IMR-90 (cell line): Measurements from ENCODE around the gene APPBP2. TPM values are rescaled to one million over a fixed set of nuclear protein-coding genes. Genes with fewer than 3 reads are reported as not detected.

Experiments
- ATAC-seq: fragments of 200-7000 bp; cut with Tn5 transposase; 2 replicates; pipeline ENCODE4 v1.9.1; 2020; ENCODE audit warnings: low read depth, mild to moderate bottlenecking, moderate library complexity
- BruUV-seq: library from RNA; stranded (reverse); fragments of 400-500 nt; replicated peaks from 2 replicates; lab custom pipeline; 2021; lab: Mats Ljungman, UMichigan
- CTCF ChIA-PET: fragments of 300-600 bp; formaldehyde crosslinking; extraction: SDS; loops from one replicate; lab custom pipeline; 2021; ENCODE audit warnings: antibody characterized with exemption; lab: Yijun Ruan, JAX
- POLR2A ChIA-PET: fragments of 300-600 bp; sonication (Branson Sonifier 250); formaldehyde crosslinking; loops from one replicate; lab custom pipeline; 2022; ENCODE audit warnings: antibody characterized with exemption; ENCODE audit not compliant: unreplicated experiment; lab: Charles Lee
- DNase-seq: peaks from one replicate; pipeline ENCODE4 v3.0.0; 2013
- H2AFZ ChIP-seq: replicated peaks from 2 replicates; pipeline ENCODE3; 2013; ENCODE audit warnings: low read length, mild to moderate bottlenecking; ENCODE audit not compliant: poor library complexity
- H2AK5ac ChIP-seq: 2 replicates; pipeline ENCODE4 v1.6.1; 2013; ENCODE audit warnings: low read depth, low read length, inconsistent platforms
- H2AK9ac ChIP-seq: replicated peaks from 2 replicates; pipeline ENCODE3; 2013; ENCODE audit warnings: mild to moderate bottlenecking, low read depth, low read length, moderate library complexity; ENCODE audit not compliant: poor library complexity
- H2BK120ac ChIP-seq: 2 replicates; pipeline ENCODE4 v1.6.1; 2013; ENCODE audit warnings: low read depth, low read length, inconsistent platforms
- H2BK15ac ChIP-seq: 3 replicates; pipeline ENCODE4 v1.6.1; 2013; ENCODE audit warnings: low read depth, low read length, inconsistent platforms
- H2BK20ac ChIP-seq: 2 replicates; pipeline ENCODE4 v1.6.1; 2013; ENCODE audit warnings: low read depth, mild to moderate bottlenecking, inconsistent platforms, low read length, moderate library complexity
- H2BK5ac ChIP-seq: 2 replicates; pipeline ENCODE4 v1.6.1; 2013; ENCODE audit warnings: mild to moderate bottlenecking, low read depth, low read length, inconsistent platforms; ENCODE audit not compliant: poor library complexity, severe bottlenecking
- H3K14ac ChIP-seq: replicated peaks from 2 replicates; pipeline ENCODE4 v1.6.1; 2013; ENCODE audit warnings: low read depth, low read length, inconsistent platforms
- H3K18ac ChIP-seq: 2 replicates; pipeline ENCODE4 v1.6.1; 2013; ENCODE audit warnings: low read depth, low read length, control low read depth
- H3K23ac ChIP-seq: 2 replicates; pipeline ENCODE4 v1.6.1; 2013; ENCODE audit warnings: low read depth, low read length, inconsistent platforms
- H3K27ac ChIP-seq: 2 replicates; pipeline ENCODE4 v1.5.1; 2013; ENCODE audit warnings: mild to moderate bottlenecking, control low read depth, low read length; ENCODE audit not compliant: insufficient read depth
- H3K27me3 ChIP-seq: 2 replicates; pipeline ENCODE4 v1.6.1; 2013; ENCODE audit warnings: low read length; ENCODE audit not compliant: control insufficient read depth, insufficient read depth
- H3K36me3 ChIP-seq: 2 replicates; pipeline ENCODE4 v1.6.1; 2013; ENCODE audit warnings: low read length, mixed read lengths; ENCODE audit not compliant: control insufficient read depth, insufficient read depth
- H3K4ac ChIP-seq: 2 replicates; pipeline ENCODE4 v1.6.1; 2013; ENCODE audit warnings: low read depth, low read length, inconsistent platforms
- H3K4me1 ChIP-seq: 2 replicates; pipeline ENCODE4 v1.6.1; 2013; ENCODE audit warnings: low read length, mixed read lengths; ENCODE audit not compliant: control insufficient read depth, insufficient read depth
- H3K4me2 ChIP-seq: 2 replicates; pipeline ENCODE4 v1.6.1; 2013; ENCODE audit warnings: low read depth, mild to moderate bottlenecking, control low read depth, low read length, moderate library complexity
- H3K4me3 ChIP-seq: 2 replicates; pipeline ENCODE4 v1.5.1; 2013; ENCODE audit warnings: low read depth, mild to moderate bottlenecking, control low read depth, low read length, moderate library complexity; ENCODE audit not compliant: insufficient read depth
- H3K56ac ChIP-seq: 2 replicates; pipeline ENCODE4 v1.6.1; 2013; ENCODE audit warnings: low read length, inconsistent platforms; ENCODE audit not compliant: insufficient read depth; ENCODE audit errors: extremely low read depth
- H3K79me1 ChIP-seq, 2 experiments: 2 replicates each; pipeline ENCODE4 v1.6.1; 2013; ENCODE audit warnings: low read length in 2 of 2, inconsistent platforms in 1 of 2, low read depth in 1 of 2
- H3K9ac ChIP-seq: 2 replicates; pipeline ENCODE4 v1.6.1; 2013; ENCODE audit warnings: low read depth, low read length, control low read depth
- H3K9me1 ChIP-seq: 2 replicates; pipeline ENCODE4 v1.6.1; 2013; ENCODE audit warnings: low read length, inconsistent platforms; ENCODE audit not compliant: insufficient read depth
- H3K9me3 ChIP-seq: 2 replicates; pipeline ENCODE4 v1.6.1; 2013; ENCODE audit warnings: low read length; ENCODE audit not compliant: control insufficient read depth, insufficient read depth
- H4K20me1 ChIP-seq: 2 replicates; pipeline ENCODE4 v1.6.1; 2013; ENCODE audit warnings: low read length, inconsistent platforms; ENCODE audit not compliant: insufficient read depth
- H4K5ac ChIP-seq: 2 replicates; pipeline ENCODE4 v1.6.1; 2013; ENCODE audit warnings: mild to moderate bottlenecking, low read depth, low read length, control low read depth
- H4K8ac ChIP-seq, 2 experiments: 2 replicates each; pipeline ENCODE4 v1.6.1; 2013; ENCODE audit warnings: low read depth in 2 of 2, low read length in 2 of 2, control low read depth in 1 of 2, inconsistent platforms in 1 of 2
- H4K91ac ChIP-seq: 2 replicates; pipeline ENCODE4 v1.6.1; 2013; ENCODE audit warnings: low read depth, low read length, inconsistent platforms; ENCODE audit not compliant: insufficient read depth
- BHLHE40 ChIP-seq: fragments of 150-350 bp; IDR thresholded peaks from 2 replicates; pipeline ENCODE4 v1.6.1; 2016; ENCODE audit warnings: mild to moderate bottlenecking, low read depth, low read length
- CEBPB ChIP-seq: IDR thresholded peaks from 2 replicates; pipeline ENCODE4 v1.6.1; 2012; ENCODE audit warnings: low read depth, low read length, improper control_type of control experiment
- CHD1 ChIP-seq: IDR thresholded peaks from 2 replicates; pipeline ENCODE4 v1.6.1; 2012; ENCODE audit warnings: low read depth, low read length, improper control_type of control experiment
- FOS ChIP-seq: fragments of 150-350 bp; IDR thresholded peaks from 2 replicates; pipeline ENCODE4 v1.6.1; 2016; ENCODE audit warnings: low read depth, low read length
- MAFK ChIP-seq: IDR thresholded peaks from 2 replicates; pipeline ENCODE4 v1.6.1; 2012; ENCODE audit warnings: low read depth, low read length, improper control_type of control experiment
- MAZ ChIP-seq: IDR thresholded peaks from 2 replicates; pipeline ENCODE4 v1.6.1; 2012; ENCODE audit warnings: low read depth, mild to moderate bottlenecking, low read length, improper control_type of control experiment, moderate library complexity, borderline replicate concordance
- MXI1 ChIP-seq: IDR thresholded peaks from 2 replicates; pipeline ENCODE4 v1.6.1; 2012; ENCODE audit warnings: low read depth, mild to moderate bottlenecking, low read length, moderate library complexity, borderline replicate concordance
- NFE2L2 ChIP-seq: fragments of 150-350 bp; IDR thresholded peaks from 2 replicates; pipeline ENCODE4 v1.6.1; 2016; ENCODE audit warnings: low read depth, mild to moderate bottlenecking, low read length
- POLR2A ChIP-seq: IDR thresholded peaks from 2 replicates; pipeline ENCODE4 v1.6.1; 2012; ENCODE audit warnings: mild to moderate bottlenecking, low read depth, low read length
- RAD21 ChIP-seq: IDR thresholded peaks from 2 replicates; pipeline ENCODE4 v1.6.1; 2012; ENCODE audit warnings: low read length, improper control_type of control experiment
- RCOR1 ChIP-seq: IDR thresholded peaks from 2 replicates; pipeline ENCODE4 v1.6.1; 2012; ENCODE audit warnings: mild to moderate bottlenecking, low read length, improper control_type of control experiment; ENCODE audit not compliant: insufficient replicate concordance
- RFX5 ChIP-seq: IDR thresholded peaks from 2 replicates; pipeline ENCODE4 v1.8.0; 2012; ENCODE audit warnings: low read depth, mild to moderate bottlenecking, low read length, moderate library complexity
- SMC3 ChIP-seq: fragments of 150-350 bp; IDR thresholded peaks from 2 replicates; pipeline ENCODE4 v1.6.1; 2016; ENCODE audit warnings: low read depth, mild to moderate bottlenecking, antibody characterized with exemption, low read length, moderate library complexity
- WGBS, 2 experiments: methylation state at CpG; one replicate each; pipeline versions ENCODE4 v1.1.5 to v1.1.7; 2013; ENCODE audit warnings: missing lambda C conversion rate in 2 of 2; ENCODE audit not compliant: insufficient read length in 1 of 2; ENCODE audit errors: extremely low coverage in 2 of 2; 5-methylcytosine and 5-hydroxymethylcytosine counted together
- dilution Hi-C: fragments of 300-500 bp; cut with HindIII; formaldehyde crosslinking; loops from one replicate; pipeline ENCODE4 v1.14.3; 2018; ENCODE audit warnings: low sequenced_read_pairs; ENCODE audit not compliant: unreplicated experiment
- in situ Hi-C: fragments of 300-500 bp; cut with MboI; formaldehyde crosslinking; loops from 3 replicates; pipeline ENCODE4 v1.14.3; 2019; ENCODE audit warnings: low sequenced_read_pairs, inconsistent platforms, mixed read lengths
- intact Hi-C: fragments of 100-400 bp; cut with micrococcal nuclease; formaldehyde crosslinking; loops from 2 replicates; pipeline ENCODE4 v1.10.0; 2022
- polyA plus RNA-seq, 3 experiments: library from polyadenylated mRNA; depleted of rRNA; stranded (reverse); fragments of >200 nt; gene quantifications; 2 replicates each; pipeline ENCODE4 v1.2.3, GENCODE V29; 2012; ENCODE audit warnings: low replicate concordance in 1 of 3
- total RNA-seq: library from RNA; depleted of rRNA; stranded (reverse); fragments of >200 nt; gene quantifications from 2 replicates; pipeline ENCODE4 v1.2.3, GENCODE V29; 2012
- TF ChIP-seq, protein P1 (sequence below): conservative IDR thresholded peaks from 2 replicates; pipeline ENCODE4 v1.5.1; 2012; ENCODE audit warnings: mild to moderate bottlenecking, low read depth, low read length, improper control_type of control experiment
- TF ChIP-seq, protein P2 (sequence below): fragments of 150-350 bp; IDR thresholded peaks from 2 replicates; pipeline ENCODE4 v1.6.1; 2017; ENCODE audit warnings: mild to moderate bottlenecking, antibody characterized with exemption, low read length, low read depth
- TF ChIP-seq, protein P3 (sequence below): fragments of 150-350 bp; IDR thresholded peaks from 2 replicates; pipeline ENCODE4 v1.6.1; 2016; ENCODE audit warnings: low read depth, mild to moderate bottlenecking, low read length, moderate library complexity, borderline replicate concordance

Gene APPBP2
- total and polyA plus RNA-seq, 2 of the 4 experiments (the other 2 are of a cell fraction) = 12.3 to 93.9 TPM

DNA sequence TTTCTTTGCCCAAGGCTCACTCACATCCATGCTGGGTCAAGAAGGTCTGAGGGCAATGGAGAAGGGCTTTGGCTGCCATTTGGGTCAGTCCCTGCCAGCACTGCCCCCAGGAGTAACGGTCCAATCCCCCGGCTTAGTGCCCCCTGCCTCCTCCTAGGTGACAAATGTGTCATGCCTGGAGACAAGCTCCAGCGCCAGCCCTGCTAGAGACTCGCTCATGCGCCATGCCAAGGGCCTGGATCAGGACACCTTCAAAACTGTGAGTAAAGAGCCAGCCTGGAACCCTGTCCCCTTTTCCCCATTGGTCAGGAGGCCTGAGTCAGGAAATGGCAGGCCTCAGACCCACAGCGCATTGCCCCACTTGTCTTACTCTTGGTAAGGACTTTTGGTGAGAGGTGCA lies 100.4 kb downstream of the APPBP2 start:
- Histone ChIP-seq H3K23ac (no peak overlapping the region), H4K91ac (no peak overlapping the region), H2AFZ (no peak overlapping the region), H3K4ac (no peak overlapping the region), H3K79me1 (no peaks in the 10 kb centered on the region), H3K9me1 (no peaks in the 10 kb centered on the region), H3K56ac (no peak overlapping the region), H3K27me3 (peaks cover 5% of the 10 kb centered on the region), H2BK15ac (no peak overlapping the region), H3K18ac (no peak overlapping the region), H2BK20ac (no peak overlapping the region), H4K20me1 (no peaks in the 10 kb centered on the region), H3K4me3 (no peak overlapping the region), H3K9ac (no peak overlapping the region), H3K36me3 (no peaks in the 10 kb centered on the region), H3K14ac (no peak overlapping the region), H2AK5ac (no peak overlapping the region), H3K4me2 (no peak overlapping the region), H4K5ac (no peak overlapping the region), H3K4me1 (no peaks in the 10 kb centered on the region; the same call in 1 of the 2 replicates), H2BK120ac (no peak overlapping the region), H4K8ac (no peak overlapping the region), H2AK9ac (no peak overlapping the region), H3K9me3 (no peaks in the 10 kb centered on the region), H3K27ac (no peak overlapping the region), H2BK5ac (no peak overlapping the region)
- dilution Hi-C loops = no loop called here
- ATAC-seq (no peak), DNase-seq (no peak)
- TF ChIP-seq RFX5 = no peak
- TF ChIP-seq MAZ = no peak
- no peak for TF ChIP-seq CHD1
- TF ChIP-seq, protein P1, sequence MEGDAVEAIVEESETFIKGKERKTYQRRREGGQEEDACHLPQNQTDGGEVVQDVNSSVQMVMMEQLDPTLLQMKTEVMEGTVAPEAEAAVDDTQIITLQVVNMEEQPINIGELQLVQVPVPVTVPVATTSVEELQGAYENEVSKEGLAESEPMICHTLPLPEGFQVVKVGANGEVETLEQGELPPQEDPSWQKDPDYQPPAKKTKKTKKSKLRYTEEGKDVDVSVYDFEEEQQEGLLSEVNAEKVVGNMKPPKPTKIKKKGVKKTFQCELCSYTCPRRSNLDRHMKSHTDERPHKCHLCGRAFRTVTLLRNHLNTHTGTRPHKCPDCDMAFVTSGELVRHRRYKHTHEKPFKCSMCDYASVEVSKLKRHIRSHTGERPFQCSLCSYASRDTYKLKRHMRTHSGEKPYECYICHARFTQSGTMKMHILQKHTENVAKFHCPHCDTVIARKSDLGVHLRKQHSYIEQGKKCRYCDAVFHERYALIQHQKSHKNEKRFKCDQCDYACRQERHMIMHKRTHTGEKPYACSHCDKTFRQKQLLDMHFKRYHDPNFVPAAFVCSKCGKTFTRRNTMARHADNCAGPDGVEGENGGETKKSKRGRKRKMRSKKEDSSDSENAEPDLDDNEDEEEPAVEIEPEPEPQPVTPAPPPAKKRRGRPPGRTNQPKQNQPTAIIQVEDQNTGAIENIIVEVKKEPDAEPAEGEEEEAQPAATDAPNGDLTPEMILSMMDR = no peak
- no peak for TF ChIP-seq FOS
- TF ChIP-seq NFE2L2 = no peak
- no peak for TF ChIP-seq BHLHE40
- no peak for TF ChIP-seq MAFK
- TF ChIP-seq SMC3 = no peak
- TF ChIP-seq RCOR1 = no peak
- no peak for TF ChIP-seq MXI1
- TF ChIP-seq RAD21 = no peak
- TF ChIP-seq, protein P2, sequence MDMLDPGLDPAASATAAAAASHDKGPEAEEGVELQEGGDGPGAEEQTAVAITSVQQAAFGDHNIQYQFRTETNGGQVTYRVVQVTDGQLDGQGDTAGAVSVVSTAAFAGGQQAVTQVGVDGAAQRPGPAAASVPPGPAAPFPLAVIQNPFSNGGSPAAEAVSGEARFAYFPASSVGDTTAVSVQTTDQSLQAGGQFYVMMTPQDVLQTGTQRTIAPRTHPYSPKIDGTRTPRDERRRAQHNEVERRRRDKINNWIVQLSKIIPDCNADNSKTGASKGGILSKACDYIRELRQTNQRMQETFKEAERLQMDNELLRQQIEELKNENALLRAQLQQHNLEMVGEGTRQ = no peak
- TF ChIP-seq, protein P3, sequence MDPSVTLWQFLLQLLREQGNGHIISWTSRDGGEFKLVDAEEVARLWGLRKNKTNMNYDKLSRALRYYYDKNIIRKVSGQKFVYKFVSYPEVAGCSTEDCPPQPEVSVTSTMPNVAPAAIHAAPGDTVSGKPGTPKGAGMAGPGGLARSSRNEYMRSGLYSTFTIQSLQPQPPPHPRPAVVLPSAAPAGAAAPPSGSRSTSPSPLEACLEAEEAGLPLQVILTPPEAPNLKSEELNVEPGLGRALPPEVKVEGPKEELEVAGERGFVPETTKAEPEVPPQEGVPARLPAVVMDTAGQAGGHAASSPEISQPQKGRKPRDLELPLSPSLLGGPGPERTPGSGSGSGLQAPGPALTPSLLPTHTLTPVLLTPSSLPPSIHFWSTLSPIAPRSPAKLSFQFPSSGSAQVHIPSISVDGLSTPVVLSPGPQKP = no peak
- no peak for TF ChIP-seq CEBPB
- TF ChIP-seq POLR2A = no peak
- no TSS peak for BruUV-seq
- ChIA-PET CTCF (no interaction called here), POLR2A (no interaction called here)
- in situ Hi-C loops = no loop called here
- intact Hi-C loops = no loop called here
- WGBS, 2 experiments = no CpG with 5 or more reads among the region's 6 CpGs
